Mesenteric fat pad (tissue), 1 donor: Measurements from ENCODE around the gene PPBP. TPM values are rescaled to one million over a fixed set of nuclear protein-coding genes. Genes with fewer than 3 reads are reported as not detected.
"Not testable (repeated sequence)": the region's sequence is repeated elsewhere in the genome, so short reads cannot be mapped to it uniquely, and the experiment has no call there.

Experiments used
- DNase-seq: peaks from one replicate; pipeline ENCODE4 v3.0.0-alpha.2; 2020; ENCODE audit warnings: low spot score
- total RNA-seq: library from RNA; stranded (reverse); fragmentation: NEBNext Ultra II Directional; extraction: Animal tissue kit (Norgen Biotek cat#: 25700); gene quantifications from one replicate; pipeline ENCODE4 v1.2.1, GENCODE V29; 2021
- donor health status: DM: yes; HTN: yes; CAD: no.

Gene PPBP
- total RNA-seq, 1 donor from 2014 or later: 1.3 TPM

DNA sequence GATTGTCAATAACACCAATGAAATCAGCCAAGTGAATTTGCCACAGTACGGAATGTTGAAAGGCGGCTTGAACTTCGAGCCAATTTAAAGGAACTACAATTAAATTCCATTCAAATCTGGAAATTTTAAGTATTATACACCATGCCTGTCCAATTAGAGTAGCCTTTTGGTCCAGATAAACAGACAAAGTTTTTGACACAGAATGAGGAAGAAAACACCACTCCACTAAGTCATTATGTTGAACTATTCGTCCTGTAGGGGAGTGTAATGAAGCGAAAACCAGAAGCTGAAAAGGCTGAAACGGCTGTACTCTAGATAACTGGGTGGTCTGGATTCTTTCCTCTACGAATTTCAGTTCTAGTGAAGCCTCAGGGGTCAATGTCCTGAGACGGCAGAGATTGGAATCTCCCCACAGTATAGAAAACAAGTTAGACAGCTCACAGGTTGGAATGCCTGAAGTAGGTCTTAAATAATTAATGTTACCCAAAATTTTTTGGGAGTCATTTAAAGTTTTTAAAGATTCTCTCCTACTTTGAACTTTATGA is 37.5 kb downstream of the PPBP start:
- DNase-seq: not testable (repeated sequence)

DNA sequence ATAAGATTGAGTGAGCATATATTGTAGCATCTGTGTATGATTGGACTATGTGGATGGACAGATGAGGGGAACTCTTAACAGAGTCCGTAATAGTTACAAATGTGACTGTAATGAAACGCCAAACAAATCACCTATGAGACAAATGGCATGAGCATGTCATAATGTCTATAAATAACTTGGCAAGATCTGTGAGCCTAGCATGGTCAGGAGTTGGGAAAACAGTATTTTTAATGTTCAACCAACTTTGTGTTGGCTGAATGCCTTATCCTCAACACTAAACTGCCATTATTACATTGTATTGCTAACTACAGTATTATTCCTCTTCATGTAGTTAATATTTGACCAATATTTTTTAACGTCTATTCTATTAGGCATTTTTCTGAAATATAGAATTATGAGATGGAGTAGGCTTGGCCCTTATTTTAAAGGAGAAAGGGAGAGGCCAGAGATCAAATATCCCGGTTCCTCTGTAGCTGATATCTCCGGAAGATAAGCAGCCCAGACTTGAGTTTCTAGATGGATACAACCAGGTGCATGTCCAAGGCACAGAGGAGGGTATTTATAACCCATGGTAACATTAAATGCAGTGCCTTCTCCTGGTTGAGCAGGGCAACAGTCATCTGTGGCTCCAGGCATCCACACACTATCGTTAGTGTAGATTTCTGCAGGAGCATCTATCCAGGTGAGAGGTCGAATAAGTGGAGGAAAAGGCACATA is 38.8 kb downstream of the PPBP start:
- no peak for DNase-seq

DNA sequence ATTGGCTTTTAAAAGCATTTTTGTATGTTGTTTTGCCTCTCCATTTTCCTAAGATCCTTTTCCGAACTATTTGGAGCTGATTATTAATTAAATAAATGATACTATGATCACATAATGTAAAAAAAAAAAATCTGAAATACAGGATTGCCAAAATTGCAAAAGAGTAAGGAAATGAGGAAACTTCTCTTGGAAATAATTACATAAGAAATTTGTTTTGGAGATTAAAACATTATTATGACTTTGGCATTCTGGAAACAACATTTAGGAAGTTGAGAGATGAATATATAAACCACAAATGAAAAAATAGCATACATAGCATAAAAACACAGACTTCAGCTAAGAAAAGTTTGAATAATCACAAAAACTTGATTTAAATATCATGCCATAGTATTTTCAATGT is 39.7 kb downstream of the PPBP start:
- no peak for DNase-seq

- no peak for DNase-seq
These were observed 40.6 kb downstream of the PPBP start for GRCh38 chr4:73947239-73947985.

- no peak for DNase-seq
These were observed 42.1 kb downstream of the PPBP start for GRCh38 chr4:73945674-73946449.

GRCh38 chr4:73945140-73945539 is 42.9 kb downstream of the PPBP start:
- no peak for DNase-seq

GRCh38 chr4:73944061-73944875 is 43.7 kb downstream of the PPBP start:
- DNase-seq: no peak

GRCh38 chr4:73943555-73943954 is 44.4 kb downstream of the PPBP start:
- DNase-seq: no peak

GRCh38 chr4:73936969-73937368 is 51.0 kb downstream of the PPBP start:
- no peak for DNase-seq

Other genes starting within 250 kb of the PPBP start
- gene CXCL8, start 247.6 kb downstream of the PPBP start, total RNA-seq: 31.5 TPM
- gene CXCL6, start 151.5 kb downstream of the PPBP start, total RNA-seq: 0.45 TPM
- not detected for gene PF4V1, start 134.9 kb downstream of the PPBP start, total RNA-seq
- gene CXCL1, start 118.8 kb downstream of the PPBP start, total RNA-seq: 9.5 TPM
- gene PF4, start 6.2 kb downstream of the PPBP start, total RNA-seq: not detected
- 0.58 TPM for gene CXCL5, start 10.5 kb upstream of the PPBP start, total RNA-seq
- gene CXCL3, start 50.5 kb upstream of the PPBP start, total RNA-seq: 15.1 TPM
- gene CXCL2, start 111.0 kb upstream of the PPBP start, total RNA-seq: 145 TPM
- gene MTHFD2L, start 169.9 kb upstream of the PPBP start, total RNA-seq: 8.4 TPM